GM18861 (cell line): ENCODE measurements around the gene RADIL.
"Not testable (repeated sequence)": the region's sequence is repeated elsewhere in the genome, so short reads cannot be mapped to it uniquely, and the experiment has no call there.

Source experiments
- ATAC-seq: cut with Tn5 transposase; IDR thresholded peaks from one replicate; pipeline ENCODE4 v1.9.1; 2021; ENCODE audit not compliant: unreplicated experiment

The RADIL gene

DNA sequence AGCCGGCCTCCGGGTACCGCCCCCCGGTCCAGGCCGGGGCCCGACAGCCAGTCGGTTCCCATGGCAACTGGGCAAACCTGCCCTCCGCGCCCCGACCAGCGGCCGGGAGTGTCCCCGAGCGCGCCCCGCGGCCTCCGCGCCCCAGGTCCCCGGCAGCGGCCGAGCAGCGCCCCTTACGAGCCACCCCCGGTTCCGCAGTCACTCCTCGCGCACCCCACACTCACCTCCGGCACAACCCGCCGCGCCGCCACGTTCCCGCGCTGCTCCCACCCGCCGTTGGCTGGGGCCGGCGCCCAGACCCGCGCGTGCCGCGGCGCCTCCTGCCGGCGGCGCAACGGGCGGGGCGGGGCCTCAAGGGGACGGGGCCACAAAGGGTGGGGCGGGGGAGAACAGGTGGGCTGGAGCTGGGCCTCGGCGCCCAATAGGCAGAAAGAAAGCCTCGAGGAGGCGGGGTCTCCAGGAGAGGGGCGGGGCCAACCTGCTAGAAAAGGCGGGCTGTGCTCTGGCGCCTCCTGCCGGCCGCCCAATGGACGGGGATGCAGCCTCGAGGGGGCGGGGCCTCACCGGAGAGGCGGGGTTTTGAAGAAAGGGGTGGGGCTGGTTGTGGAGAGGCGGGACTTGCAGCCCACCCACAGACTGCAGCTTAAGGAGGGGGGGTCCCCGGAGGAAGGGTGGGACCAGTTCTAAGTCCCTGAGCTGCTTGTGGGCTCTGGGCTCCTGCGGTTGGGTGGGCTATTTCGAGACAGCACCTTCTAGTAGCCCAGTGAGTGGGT is at the start of gene RADIL:
RADIL (minus strand) TSS at position 345 of the 773 bp plus-strand sequence. CDS start 5,577 bp downstream, outside the sequence.
- ATAC-seq: no peak

- no peak for ATAC-seq
Observed at GRCh38 chr7:4931943-4932342, 48.4 kb upstream of the RADIL start.

- ATAC-seq: no peak
Observed at GRCh38 chr7:4929005-4929404, 45.5 kb upstream of the RADIL start.

- ATAC-seq: no peak
Observed at GRCh38 chr7:4928445-4928844, 44.9 kb upstream of the RADIL start.

DNA sequence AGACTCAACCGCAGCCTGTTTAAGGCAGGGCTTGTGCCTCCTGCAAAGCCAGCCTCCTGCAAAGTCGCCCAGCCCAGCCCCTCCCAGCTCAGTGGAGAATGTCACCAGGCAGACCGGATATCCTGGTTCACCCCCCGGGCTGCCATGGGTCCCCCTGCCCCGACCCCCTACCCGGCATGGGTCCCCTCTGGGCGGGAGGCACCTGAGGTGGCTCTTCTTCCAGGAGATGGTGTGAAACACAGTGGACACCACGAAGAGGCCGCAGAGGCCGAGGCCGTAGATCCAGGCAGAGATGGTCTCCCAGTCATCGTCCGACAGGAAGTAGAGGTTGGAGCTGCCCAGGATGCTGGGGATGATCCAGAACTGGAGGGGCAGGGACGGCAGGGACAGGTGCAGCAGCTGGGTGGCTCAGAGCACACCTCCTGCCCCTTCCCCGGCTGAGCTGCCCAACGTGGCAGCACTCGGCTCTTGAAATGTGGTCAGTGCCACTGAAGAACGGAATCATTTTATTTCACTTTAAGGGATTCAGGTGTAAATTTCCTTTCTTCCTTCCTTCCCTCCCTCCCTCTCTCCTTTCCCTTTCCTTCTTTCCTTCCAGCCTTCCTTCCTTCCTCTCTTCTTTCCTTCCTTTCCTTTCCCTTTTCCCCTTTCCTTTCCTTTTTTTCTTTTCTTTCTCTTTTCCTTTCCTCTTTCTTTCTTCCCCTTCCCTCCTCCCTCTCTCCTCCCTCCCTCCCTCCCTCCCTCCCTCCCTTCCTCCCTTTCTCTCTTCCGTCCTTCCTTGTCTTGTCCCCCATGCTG is 36.7 kb upstream of the RADIL start:
- ATAC-seq: no peak

- ATAC-seq: no peak
Observed at GRCh38 chr7:4916113-4916512, 32.6 kb upstream of the RADIL start.

DNA sequence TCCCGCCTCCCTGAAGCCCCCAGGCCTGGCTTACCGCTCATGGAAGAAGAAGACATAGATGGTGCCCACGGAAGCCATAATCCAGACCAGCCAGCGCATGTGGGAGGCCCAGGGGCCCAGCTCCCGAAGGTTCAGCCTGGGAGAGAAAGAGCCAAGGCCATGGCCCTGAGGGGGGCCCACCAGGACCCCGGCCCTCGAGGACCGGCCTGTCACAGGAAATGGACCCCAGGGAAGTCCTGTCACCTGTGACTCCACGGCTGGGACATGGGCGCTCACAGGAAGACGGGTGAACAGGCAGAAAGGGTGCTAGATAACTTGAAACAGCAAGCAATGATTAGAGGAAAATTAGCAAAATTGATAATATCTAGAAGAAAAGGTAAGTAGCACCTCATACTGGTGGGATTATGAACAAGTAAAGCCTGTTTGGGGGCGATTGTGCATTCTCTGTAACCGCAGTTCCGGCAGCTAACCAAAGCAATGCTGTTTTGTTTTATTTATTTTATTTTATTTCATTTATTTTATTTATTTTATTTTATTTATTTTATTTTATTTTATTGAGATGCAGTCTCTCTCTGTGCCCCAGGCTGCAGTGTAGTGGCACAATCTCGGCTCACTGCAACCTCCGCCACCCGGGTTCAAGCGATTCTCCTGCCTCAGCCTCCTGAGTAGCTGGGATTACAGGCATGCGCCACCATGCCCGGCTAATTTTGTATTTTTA is 27.8 kb upstream of the RADIL start:
- ATAC-seq: no peak

DNA sequence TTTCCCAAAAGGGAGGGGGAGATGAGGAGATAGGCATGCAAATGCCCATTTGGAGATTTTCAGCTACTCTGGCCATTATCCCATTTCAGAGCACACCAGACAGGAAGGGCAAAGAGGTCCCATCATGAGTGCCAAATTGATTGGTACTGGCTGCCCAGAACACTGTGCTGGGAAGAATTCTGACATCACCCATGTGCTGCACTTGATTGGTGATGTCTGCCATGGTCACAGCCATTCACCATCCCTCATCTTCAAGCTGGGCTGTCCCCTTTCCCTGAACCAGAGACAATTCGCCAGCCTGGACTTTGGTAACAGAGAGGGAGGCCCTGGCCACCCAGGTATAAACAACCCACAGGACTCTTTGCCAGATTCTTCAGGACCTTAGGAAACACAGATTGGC is 23.2 kb upstream of the RADIL start:
- no peak for ATAC-seq

- ATAC-seq: no peak
Observed at GRCh38 chr7:4905171-4905570, 21.7 kb upstream of the RADIL start.

GRCh38 chr7:4904346-4904745 is 20.8 kb upstream of the RADIL start:
- no peak for ATAC-seq

- no peak for ATAC-seq
Observed at GRCh38 chr7:4895766-4896165, 12.2 kb upstream of the RADIL start.

- ATAC-seq: no peak
Observed at GRCh38 chr7:4894482-4894881, 11.0 kb upstream of the RADIL start.

DNA sequence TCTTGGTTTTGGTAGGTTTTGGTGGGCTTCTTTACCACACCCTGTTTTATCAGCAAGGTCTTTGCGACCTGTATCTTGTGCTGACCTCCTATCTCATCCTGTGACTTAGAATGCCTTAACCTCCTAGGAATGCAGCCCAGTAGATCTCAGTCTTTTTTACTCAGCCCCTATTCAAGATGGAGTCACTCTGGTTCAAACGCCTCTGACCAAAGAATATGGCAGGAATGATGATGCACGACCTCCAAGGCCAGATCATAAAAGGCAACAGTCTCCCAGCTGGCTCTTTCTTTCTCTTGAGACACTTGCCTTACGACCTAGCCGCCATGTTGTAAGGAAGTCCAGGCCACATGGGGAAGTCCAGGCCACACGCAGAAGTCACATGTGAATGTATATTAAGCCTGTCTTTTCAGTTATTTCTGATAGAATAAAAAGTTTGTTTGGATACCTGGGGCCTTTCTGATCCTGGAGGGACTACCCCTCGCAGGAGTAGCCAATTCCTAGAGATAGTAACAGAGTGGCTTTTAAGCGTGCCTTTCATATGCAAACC is 10.5 kb upstream of the RADIL start:
- ATAC-seq: no peak

DNA sequence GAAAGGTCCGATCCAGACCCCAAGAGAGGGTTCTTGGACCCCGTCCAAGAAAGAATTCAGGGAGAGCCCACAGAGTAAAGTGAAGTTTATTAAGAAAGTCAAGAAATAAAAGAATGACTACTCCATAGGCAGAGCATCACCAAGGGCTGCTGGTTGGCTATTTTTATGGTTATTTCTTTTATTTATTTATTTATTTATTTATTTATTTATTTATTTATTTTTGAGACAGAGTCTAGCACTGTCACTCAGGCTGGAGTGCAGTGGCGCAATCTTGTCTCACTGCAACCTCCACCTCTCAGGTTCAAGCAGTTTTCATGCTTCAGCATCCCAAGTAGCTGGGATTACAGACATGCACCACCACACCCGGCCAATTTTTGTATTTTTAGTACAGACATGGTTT is 9.7 kb upstream of the RADIL start:
- ATAC-seq: not testable (repeated sequence)

- not testable (repeated sequence) for ATAC-seq
Observed at GRCh38 chr7:4891522-4891921, 8.0 kb upstream of the RADIL start.

- ATAC-seq: no peak
Observed at GRCh38 chr7:4889682-4890081, 6.2 kb upstream of the RADIL start.

GRCh38 chr7:4888161-4888560 is 4.6 kb upstream of the RADIL start:
- ATAC-seq: no peak

GRCh38 chr7:4886671-4887070 is 3.2 kb upstream of the RADIL start:
- no peak for ATAC-seq

GRCh38 chr7:4885317-4885807 is 1.8 kb upstream of the RADIL start:
- no peak for ATAC-seq

DNA sequence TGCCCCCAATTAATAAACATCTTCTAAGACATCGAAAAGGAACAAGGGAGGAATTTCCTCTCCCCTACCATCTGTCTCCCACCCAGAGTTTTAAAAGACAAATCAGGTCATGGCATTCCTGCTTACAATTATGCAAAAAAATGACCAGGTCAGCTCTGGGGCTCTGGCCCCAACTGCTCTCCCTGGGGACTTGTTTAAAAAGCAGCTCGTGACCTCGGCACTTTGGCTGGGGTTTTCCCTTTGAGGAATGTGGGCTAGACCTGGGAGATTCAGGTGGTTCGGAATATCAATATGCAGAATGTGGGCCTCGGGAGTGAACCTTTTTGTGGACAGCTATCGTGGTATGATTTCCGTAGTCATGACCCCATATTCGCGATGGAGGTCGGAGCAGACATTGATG is 648 bp upstream of the RADIL start:
- ATAC-seq: no peak

- ATAC-seq: no peak
Observed at GRCh38 chr7:4883033-4883371, 514 bp downstream of the RADIL start.
